SHP77 treated with DMSO at 0.1 percent for 48 hours (cell line): ENCODE measurements around the gene PFKL.
"Not testable (repeated sequence)": the region's sequence is repeated elsewhere in the genome, so short reads cannot be mapped to it uniquely, and the experiment has no call there.

Source experiments
- DNase-seq: peaks from one replicate; lab custom pipeline; 2025; lab: John Stamatoyannopoulos, UW

The PFKL gene

DNA sequence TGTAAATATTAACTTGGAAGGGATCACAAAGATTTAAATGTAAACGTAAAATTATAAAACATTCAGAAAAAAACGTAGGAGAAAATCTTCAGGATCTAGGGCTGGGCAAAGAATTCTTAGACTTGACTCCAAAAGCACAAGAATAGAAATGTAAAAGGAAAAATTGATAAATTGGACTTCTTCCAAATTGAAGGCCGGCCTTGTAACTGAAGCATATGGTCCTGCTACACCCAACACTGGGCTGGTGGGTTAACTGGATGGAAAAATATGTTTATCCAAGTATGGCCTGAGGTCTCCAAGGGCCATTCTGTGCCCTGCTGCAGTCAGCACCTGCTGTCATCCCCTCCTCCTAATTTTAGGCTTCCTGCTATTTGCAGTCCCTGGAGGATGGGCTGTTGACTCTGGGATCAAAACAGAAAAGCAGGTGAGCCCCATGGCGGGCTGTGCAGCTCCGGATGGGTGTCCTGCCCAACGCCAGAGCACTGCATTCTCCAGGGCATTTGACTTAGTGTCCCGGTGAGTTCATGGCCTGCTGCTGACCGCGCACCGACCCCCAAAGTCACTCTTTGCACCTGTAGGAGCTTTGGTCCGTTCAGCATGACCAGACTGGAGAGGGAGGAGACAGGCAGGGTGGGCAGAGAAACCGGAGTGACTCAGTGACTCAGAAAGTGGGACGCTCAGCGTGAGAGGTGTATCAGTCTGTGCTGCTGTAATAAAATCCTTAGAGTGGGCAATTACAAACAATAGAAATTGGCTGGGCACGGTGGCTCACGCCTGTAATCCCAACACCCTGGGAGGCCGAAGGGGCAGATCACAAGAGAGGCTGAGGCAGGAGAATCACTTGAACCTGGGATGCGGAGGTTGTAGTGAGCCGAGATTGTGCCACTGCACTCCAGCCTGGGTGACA, 20.2 kb upstream of the PFKL start:
- DNase-seq: peak; percentile 16

DNA sequence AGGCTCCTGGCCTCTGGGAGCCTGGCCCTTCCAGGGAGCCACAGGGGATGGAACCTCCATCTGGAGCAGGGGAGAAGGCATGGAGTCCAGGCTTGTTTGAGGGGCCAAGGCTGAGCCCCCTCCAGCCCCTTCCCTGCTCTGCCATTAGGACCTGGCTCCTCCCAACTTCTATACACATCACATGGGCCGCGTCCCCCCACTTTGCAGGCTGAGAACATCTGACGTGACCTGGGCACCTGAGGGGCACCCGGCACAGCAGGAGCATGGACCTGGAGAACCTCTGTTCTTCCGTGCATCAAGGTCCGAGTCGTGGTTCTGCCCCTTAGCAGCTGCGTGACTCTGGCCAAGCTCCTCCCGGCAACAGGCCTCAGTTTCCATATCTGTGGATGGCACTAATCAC, 18.1 kb upstream of the PFKL start:
- DNase-seq: no peak

DNA sequence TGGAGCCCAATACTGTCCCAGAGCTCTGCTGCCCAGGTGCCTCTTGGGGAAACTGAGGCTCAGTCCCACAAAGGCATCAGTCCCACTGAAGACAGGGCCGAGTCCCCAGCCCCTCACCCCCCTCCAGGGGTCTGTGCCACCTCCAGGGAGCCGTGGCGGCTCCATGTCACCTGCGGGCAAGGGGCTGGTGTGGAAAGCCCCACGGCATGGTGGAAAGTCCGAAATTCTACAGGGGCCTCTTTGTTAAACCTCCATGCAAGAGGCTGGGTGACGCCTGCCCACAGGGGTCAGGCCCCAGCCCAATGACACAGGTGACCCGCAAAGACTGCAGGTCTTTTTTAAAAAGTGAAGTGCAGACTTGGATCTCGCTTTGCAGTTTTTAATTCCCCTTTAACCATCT, 17.5 kb upstream of the PFKL start:
- DNase-seq: no peak

DNA sequence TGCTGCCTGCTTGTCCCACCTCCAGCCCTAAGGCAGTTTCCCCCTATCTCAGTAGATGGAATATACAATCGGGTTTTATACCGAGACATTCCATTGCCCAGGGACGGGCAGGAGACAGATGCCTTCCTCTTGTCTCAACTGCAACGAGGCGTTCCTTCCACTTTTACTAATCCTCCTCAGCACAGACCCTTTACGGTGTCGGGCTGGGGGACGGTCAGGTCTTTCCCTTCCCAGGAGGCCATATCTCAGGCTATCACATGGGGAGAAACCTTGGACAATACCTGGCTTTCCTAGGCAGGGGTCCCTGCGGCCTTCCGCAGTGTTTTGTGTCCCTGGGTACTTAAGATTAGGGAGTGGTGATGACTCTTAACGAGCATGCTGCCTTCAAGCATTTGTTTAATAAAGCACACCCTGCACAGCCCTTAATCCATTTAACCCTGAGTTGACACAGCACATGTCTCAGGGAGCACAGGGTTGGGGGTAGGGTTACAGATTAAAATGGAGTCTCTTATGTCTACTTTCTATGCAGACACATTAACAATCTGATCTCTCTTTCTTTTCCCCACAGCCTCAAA, 16.6 kb upstream of the PFKL start:
- not testable (repeated sequence) for DNase-seq

DNA sequence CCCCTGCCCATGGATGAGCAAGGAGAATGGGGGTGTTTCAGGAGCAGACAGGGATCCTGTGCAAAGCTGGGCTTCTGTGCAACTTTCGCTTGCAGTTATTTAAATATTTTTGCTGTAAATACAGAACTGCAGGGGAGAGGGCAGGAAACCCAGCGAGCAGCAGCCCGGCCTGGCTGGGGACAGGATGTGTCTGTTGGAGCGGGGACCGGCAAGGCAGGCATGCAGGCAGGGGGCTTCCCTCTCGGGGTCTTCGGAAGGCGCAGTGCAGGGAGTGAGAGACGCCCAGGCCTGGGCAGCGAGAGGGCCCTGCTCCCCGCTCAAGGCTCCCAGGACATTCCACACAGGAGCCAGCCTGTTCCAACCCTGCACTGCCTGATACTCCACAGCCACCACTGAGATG, 15.9 kb upstream of the PFKL start:
- no peak for DNase-seq

DNA sequence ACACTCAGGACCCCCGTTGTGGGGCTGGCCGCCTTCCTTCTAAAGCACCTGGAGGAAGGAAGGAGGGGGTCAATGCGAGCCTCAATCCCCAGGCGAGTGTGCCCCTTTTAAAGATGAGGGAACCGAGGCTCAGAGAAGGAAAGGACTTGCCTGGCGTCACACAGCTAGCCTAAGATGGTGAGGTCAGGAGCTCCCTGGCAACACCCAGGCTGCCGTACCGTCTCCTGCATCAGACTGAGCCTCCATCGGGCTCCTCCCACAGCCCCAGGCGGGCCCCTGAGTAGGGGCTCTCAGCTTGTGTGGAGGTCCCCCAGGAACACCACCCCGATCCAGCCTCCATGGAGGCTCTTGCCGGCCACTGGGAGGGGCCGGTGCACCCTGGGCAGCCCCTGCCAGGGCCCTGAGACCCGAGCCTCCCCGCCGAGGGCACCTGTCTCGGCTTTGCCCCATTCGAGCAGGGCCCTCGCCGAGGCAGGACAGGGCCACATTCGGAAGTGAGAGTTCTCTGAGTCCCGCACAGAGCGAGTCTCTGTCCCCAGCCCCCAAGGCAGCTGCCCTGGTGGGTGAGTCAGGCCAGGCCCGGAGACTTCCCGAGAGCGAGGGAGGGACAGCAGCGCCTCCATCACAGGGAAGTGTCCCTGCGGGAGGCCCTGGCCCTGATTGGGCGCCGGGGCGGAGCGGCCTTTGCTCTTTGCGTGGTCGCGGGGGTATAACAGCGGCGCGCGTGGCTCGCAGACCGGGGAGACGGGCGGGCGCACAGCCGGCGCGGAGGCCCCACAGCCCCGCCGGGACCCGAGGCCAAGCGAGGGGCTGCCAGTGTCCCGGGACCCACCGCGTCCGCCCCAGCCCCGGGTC, 14.5 kb upstream of the PFKL start, which contains the start of gene AIRE:
TSS of gene AIRE (plus strand) at position 739 of the 855 bp plus-strand sequence. CDS start 131 bp downstream, outside the sequence.
- DNase-seq: no peak

DNA sequence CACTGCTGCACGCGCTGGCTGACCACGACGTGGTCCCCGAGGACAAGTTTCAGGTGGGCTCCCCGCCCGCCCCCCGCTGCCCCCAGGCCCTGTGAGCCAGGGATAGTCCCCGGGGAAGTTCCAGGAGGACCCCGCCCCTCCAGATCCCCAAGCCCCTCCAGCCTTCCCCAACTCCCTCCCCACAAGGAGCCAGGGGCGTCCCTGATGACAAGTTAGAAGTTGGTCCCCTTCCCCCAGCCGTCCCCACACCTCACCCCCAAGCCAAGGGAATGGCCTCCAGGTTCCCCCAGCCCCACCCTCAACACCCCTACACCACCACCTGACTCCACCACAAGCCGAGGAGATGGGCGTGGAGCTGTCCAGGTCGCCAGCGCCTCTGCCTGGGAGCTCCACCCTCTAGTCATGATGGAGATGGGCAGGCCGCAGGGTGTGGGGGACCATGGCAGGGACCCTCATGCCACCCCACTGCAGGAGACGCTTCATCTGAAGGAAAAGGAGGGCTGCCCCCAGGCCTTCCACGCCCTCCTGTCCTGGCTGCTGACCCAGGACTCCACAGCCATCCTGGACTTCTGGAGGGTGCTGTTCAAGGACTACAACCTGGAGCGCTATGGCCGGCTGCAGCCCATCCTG, 13.7 kb upstream of the PFKL start:
- DNase-seq: no peak

DNA sequence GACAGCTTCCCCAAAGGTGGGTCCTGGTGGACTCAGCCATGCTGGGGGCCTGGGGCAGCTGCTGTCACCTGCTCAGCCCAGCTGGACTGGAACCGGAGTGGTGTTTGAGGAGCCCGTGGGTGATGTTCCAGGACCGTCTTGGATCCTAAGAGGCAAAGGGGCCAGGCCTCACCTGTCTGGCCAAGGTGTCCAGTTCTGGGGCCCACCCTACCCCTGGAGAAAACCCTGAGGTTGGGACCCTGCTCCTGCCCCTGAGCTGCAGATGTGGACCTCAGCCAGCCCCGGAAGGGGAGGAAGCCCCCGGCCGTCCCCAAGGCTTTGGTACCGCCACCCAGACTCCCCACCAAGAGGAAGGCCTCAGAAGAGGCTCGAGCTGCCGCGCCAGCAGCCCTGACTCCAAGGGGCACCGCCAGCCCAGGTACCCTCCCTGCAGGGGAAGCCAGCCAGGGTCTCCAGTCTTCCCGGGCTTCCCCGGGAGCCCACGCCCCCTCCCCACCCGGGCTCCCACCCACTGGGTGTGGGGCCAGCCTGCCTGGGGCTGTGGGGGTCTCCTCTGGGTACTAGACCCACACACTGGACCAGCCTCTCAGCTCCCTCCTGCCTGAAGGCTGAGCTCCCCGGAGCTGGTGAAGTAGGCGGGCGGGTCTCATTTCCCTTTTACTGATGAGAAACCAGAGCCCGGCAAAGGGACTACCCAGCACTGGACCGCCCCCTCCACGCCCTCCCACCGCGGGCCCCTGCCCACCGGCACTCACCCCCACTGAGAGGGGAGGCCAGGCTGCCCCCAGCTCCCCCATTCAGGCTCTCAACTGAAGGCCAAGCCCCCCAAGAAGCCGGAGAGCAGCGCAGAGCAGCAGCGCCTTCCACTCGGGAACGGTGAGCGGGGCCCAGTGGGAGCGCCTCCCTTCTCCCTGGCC, 12.9 kb upstream of the PFKL start:
- DNase-seq: no peak

DNA sequence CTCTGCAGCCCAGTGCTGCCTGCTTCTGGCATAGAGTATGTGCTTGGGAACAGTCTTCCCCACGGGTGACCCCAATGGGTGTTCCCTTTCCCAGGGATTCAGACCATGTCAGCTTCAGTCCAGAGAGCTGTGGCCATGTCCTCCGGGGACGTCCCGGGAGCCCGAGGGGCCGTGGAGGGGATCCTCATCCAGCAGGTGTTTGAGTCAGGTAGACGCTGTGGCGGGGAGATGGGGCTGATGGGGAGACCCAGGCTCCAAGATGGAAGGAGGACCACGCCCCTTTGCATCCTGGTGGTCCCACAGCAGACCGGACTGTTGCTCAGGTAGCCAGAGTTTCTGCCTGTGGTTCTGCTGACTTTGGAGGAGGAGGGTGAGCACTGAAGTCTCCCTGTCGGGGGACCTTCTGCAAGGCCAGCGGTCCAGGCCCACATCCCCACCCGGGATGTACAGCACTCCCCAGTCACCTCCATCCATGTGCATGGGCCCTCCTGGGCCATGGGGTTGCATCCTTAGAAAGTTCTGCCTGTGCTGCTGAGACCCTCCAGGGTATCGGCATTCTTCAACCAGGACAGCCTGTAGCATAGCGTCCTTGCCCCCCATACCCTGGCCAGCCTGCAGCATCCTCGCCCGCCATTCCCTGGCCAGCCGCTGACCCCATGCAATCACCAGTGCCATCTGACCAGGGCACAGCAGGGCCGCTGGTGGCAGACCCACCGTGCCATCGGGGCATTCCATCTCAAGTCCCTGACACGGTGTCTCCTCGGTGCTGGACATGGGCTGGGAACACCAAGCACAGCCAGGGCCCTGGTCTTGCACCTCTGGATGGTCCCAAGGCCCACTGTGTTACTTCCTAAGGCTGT, 11.4 kb upstream of the PFKL start:
- no peak for DNase-seq

DNA sequence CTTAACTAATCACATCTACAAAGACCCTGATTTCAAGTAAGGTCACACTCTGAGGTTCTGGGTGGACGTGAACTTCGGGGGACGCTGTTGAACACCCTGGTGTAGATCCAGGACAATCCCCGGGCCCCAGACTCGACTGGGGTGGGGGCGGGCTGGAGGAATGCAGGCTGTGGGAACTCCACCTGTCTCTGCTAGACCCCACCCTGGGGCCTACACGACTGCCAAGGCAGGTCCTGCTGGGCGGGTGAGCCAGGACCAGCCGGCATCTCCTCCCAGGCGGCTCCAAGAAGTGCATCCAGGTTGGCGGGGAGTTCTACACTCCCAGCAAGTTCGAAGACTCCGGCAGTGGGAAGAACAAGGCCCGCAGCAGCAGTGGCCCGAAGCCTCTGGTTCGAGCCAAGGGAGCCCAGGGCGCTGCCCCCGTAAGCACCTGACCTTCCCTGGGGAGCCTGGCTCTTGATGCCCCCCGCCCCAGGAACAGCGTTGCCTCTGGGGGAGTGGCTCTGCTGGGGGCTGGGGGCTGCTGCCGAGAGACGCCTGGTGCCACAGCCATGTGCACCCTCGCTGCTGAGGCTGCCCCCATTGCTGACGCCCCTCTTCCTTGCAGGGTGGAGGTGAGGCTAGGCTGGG, 10.4 kb upstream of the PFKL start:
- no peak for DNase-seq

DNA sequence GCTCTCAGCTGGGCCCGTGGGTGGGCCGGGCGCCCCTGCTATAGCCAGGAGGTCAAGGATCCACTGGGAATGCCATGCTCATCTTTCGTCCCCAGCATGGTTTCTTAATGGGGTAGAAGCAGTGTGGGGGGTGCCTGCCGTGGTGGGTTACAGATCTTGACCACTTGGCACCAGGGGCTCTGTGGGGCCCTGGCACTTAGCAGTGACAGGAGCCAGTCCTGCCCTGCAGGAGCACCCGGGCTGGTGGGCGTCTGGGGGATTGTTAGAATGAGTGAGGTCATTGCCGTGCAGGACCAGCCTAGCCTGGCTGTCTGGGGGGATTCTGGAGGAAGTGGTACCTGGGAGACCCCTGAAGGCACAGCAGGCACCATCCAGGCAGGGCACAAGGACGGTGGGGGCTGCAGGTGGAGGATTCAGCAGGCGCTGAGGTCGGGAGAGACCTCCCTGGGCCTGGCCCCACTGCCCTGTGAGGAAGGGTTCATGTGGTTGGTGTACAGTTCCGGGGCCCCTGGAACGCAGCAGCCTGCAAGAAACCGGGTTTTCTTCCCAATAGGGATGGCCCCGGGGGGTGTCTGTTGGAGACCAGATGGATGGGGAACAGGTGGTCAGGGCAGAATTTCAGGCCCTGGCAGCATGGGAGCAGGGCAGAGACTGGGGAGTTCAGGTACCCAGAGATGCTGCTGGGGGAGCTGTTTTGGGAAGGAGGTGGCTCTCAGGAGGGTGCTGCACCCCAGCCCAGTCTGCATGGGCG, 9.4 kb upstream of the PFKL start:
- no peak for DNase-seq

DNA sequence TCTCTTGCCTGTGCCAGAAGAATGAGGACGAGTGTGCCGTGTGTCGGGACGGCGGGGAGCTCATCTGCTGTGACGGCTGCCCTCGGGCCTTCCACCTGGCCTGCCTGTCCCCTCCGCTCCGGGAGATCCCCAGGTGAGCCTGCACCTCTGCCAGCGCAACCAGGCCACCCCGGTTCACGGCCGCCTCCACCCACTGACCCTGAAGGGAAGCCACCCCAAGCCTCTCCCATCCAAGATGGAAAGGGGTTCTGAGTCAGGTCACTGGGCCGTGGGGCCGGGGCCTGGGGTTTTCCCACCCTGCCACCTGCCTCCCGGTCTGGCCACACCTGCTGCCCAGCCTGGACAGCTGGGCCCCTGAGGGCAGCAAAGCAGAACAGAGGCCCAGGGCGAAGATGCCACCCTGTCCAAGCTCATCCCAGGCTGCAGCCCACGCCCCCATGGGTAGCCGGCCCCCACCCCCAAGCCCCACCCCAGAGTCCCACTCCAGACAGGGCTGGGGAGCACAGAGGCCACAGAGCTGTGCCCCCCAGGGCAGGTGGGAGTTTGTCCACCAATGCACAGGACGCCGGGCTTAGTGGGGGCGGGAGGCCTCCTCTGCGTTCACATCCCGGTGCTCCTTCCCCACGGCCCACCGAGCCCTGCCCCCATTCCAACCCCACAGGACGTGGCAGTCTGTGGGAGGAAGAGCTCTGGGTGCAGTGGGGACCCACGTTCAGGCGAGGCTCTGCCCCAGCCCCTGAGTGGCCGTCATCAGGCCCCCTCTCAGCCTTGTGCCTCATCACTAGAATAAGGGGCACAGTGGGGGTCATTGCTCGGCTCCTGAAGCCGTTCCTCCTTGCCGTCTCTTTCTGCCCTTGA, 8.5 kb upstream of the PFKL start:
- DNase-seq: no peak

DNA sequence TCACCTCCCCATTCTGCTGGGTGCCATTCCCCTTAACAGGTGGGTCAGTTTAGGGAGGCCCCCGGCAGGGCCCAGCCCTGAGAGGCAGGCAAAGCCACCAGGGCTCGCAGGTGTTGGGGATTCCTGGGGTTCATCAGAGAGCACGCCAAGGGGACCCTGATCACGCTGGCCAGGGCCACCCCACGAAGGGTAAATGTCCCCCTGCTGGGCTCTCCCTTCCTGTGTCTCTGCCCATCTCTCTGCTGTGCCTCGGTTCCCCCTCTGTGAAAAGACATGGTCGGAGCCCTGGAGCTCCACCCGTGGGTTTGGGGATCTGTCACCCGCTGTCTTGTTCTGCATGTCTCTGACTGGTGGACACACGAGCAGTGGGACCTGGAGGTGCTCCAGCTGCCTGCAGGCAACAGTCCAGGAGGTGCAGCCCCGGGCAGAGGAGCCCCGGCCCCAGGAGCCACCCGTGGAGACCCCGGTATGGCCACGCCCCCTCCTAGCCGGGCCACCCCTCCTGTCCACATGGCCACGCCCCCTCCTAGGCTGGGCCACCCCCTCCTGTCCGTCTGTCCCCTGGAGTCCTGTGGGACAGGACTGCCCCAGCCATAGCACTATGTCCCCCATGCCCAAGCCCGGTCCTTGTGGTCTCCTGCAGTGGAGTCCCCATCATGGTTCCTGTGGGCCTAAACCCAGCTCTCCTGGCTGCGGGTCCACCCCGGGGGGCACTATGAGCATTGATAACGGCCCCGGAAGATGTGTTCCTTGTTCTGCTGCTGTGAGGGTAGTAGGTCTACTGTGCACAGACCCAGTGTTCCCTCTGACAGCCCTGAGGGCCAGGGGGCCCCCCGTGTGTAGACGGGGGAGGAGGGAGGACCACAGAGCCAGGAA, 7.7 kb upstream of the PFKL start:
- no peak for DNase-seq

DNA sequence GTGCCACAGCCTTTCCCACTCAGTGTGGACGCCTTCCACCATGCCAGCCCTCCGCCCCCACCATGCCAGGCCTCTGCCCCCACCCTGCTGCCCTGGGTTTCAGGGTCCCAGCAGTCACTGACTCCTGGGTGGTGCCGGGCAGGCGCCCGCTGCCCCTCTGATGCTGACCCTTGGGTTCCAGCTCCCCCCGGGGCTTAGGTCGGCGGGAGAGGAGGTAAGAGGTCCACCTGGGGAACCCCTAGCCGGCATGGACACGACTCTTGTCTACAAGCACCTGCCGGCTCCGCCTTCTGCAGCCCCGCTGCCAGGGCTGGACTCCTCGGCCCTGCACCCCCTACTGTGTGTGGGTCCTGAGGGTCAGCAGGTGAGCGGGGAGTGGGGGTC, 7.0 kb upstream of the PFKL start:
- DNase-seq: no peak

DNA sequence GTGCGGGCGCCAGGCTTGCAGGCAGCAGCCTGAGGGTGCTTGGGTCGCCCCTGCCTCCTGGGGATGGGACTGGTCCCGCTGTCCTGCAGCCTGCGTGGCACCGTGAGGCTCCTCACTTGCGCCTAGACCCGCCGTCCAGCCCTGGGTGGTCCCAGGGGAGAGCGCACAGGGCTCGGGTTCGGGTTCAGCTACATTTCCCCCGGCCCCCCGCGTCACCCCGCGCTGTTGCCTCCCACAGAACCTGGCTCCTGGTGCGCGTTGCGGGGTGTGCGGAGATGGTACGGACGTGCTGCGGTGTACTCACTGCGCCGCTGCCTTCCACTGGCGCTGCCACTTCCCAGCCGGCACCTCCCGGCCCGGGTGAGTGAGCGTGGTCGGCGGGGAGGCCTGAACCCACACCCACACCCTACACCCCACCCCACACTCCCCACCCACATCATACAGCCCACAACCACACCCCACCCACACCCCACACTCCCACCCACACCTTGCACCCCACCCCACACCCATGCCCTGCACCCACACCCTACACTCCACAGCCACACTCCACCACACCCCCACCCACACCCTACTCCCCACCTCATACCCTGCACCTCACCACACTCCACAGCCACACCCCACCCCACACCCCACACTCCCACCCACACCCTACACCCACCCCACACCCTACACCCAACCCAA, 6.2 kb upstream of the PFKL start:
- no peak for DNase-seq

DNA sequence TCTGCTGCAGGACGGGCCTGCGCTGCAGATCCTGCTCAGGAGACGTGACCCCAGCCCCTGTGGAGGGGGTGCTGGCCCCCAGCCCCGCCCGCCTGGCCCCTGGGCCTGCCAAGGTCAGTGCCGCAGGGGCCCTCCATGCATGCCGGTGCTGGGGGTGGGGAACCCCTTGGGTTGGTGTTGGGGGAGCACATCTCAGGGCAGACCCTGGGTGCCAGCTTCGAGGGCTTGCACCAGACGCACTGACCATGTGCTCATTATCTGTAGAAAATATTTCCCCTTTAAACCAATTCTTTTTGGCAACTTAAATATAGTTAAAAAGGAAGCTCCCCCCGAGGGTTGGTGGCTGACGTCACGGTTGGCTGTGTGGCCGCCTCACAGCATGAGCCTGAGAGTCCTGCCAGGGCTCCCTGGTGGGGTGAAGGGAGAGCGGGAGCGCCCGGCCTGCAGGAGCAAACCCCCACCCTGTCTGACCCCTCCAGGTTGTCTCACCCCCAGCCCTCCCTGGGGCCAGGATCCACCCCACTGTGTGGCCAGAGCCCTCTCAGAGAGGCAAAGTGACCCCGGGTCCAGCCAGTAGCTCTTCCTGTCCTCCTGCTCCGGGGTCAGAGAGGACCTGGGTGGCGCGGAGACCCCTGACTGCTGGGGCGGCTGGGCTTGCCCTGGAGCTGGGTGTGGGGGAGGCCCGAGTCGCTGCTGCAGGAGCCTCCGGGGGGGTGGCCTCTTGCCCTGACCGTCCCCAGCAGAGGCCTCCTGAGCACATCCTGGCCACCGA, 5.3 kb upstream of the PFKL start:
- no peak for DNase-seq
